Breast epithelium (tissue), 3 donors: ENCODE results near the gene CDC42.
"Not testable (repeated sequence)": the region's sequence is repeated elsewhere in the genome, so short reads cannot be mapped to it uniquely, and the experiment has no call there.

ENCODE experiments used
- POLR2A ChIP-seq: fragments of 450-650 bp; IDR thresholded peaks from one replicate; pipeline ENCODE4 v1.6.1; 2016; ENCODE audit warnings: antibody characterized with exemption, mild to moderate bottlenecking, moderate library complexity
- POLR2AphosphoS5 ChIP-seq, 3 donors: sonication (generic); formaldehyde crosslinking; IDR thresholded peaks; one replicate each; pipeline ENCODE4 v1.6.1; 2017; ENCODE audit warnings: antibody characterized with exemption in 3 of 3
- TF ChIP-seq, protein P1 (sequence below), 3 donors: fragments of 450-650 bp; IDR thresholded peaks; one replicate each; pipeline ENCODE4 v1.5.1; 2016 to 2017; ENCODE audit warnings: antibody characterized with exemption in 3 of 3, mild to moderate bottlenecking in 3 of 3, moderate library complexity in 3 of 3

DNA sequence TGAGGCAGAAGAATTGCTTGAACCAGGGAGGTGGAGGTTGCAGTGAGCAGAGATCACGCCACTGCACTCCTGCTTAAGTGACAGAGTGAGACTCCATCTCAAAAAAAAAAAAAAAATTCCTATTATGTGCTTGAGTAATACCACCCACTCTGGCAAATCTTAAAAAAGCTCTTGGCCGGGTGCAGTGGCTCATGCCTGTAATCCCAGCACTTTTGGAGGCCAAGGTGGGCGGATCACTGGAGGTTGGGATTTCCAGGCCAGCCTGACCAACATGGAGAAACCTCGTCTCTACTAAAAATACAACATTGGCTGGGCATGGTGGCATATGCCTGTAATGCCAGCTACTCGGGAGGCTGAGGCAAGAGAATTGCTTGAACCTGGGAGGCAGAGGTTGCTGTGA lies 17.7 kb upstream of the CDC42 start:
- TF ChIP-seq, protein P1, sequence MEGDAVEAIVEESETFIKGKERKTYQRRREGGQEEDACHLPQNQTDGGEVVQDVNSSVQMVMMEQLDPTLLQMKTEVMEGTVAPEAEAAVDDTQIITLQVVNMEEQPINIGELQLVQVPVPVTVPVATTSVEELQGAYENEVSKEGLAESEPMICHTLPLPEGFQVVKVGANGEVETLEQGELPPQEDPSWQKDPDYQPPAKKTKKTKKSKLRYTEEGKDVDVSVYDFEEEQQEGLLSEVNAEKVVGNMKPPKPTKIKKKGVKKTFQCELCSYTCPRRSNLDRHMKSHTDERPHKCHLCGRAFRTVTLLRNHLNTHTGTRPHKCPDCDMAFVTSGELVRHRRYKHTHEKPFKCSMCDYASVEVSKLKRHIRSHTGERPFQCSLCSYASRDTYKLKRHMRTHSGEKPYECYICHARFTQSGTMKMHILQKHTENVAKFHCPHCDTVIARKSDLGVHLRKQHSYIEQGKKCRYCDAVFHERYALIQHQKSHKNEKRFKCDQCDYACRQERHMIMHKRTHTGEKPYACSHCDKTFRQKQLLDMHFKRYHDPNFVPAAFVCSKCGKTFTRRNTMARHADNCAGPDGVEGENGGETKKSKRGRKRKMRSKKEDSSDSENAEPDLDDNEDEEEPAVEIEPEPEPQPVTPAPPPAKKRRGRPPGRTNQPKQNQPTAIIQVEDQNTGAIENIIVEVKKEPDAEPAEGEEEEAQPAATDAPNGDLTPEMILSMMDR (IDR thresholded peaks at IDR 0.05) = not testable (repeated sequence)
- TF ChIP-seq POLR2A; POLR2AphosphoS5 (IDR thresholded peaks at IDR 0.05): not testable (repeated sequence)
